Esophagus (tissue), 2 donors: ENCODE results near the gene CARS2. TPM values are rescaled to one million over a fixed set of nuclear protein-coding genes. Genes with fewer than 3 reads are reported as not detected.

Experiments
- H3K27ac ChIP-seq, 2 donors: one replicate each; pipeline ENCODE4 v1.5.1; 2013; ENCODE audit warnings: low read depth in 2 of 2, mild to moderate bottlenecking in 2 of 2, inconsistent platforms in 1 of 2, low read length in 1 of 2, moderate library complexity in 1 of 2
- H3K27me3 ChIP-seq, 2 donors: one replicate each; pipeline ENCODE4 v1.6.1; 2013; ENCODE audit warnings: low read length in 2 of 2, control low read depth in 1 of 2, mild to moderate bottlenecking in 1 of 2; ENCODE audit not compliant: insufficient read depth in 2 of 2, control insufficient read depth in 1 of 2
- H3K36me3 ChIP-seq, 2 donors: one replicate each; pipeline ENCODE4 v1.6.1; 2013; ENCODE audit warnings: low read length in 1 of 2; ENCODE audit not compliant: control insufficient read depth in 2 of 2, insufficient read depth in 2 of 2
- H3K4me1 ChIP-seq, 2 donors: one replicate each; pipeline ENCODE4 v1.6.1; 2013; ENCODE audit warnings: low read length in 1 of 2; ENCODE audit not compliant: control insufficient read depth in 2 of 2, insufficient read depth in 2 of 2
- H3K4me3 ChIP-seq, 2 donors: one replicate each; pipeline ENCODE4 v1.5.1; 2013; ENCODE audit warnings: low read length in 2 of 2, mild to moderate bottlenecking in 2 of 2, low read depth in 1 of 2, moderate library complexity in 1 of 2
- H3K9me3 ChIP-seq, 2 donors: one replicate each; pipeline ENCODE4 v1.6.1; 2013; ENCODE audit warnings: mild to moderate bottlenecking in 2 of 2, low read depth in 1 of 2, low read length in 1 of 2, moderate library complexity in 1 of 2; ENCODE audit not compliant: control insufficient read depth in 2 of 2, insufficient read depth in 1 of 2
- WGBS, 2 donors: extraction: QIAGEN DNeasy Blood & Tissue Kit; methylation state at CpG; one replicate each; pipeline ENCODE4 v1.1.7; 2013; 5-methylcytosine and 5-hydroxymethylcytosine counted together
- polyA plus RNA-seq, 2 donors: library from polyadenylated mRNA; stranded (reverse); fragments of 200-250 nt; gene quantifications; one replicate each; pipeline ENCODE4 v1.2.3, GENCODE V29; 2013
- donor health status: healthy with polysubstance abuse.
- donor health status: Bipolar disorder and iron deficiency.

Gene CARS2
- polyA plus RNA-seq, 2 donors: 42.9 to 75.1 TPM

GRCh38 chr13:110643324-110643723 is 62.6 kb downstream of the CARS2 start:
- Histone ChIP-seq H3K27ac (no peak overlapping the region), H3K27me3 (no peaks in the 10 kb centered on the region), H3K36me3 (peaks cover 10 to 44% of the 10 kb centered on the region in 2 donors), H3K4me1 (no peaks in the 10 kb centered on the region), H3K4me3 (no peak overlapping the region), H3K9me3 (no peaks in the 10 kb centered on the region)
- WGBS, 2 donors: 76 to 81% methylated on average over 11 of the region's 11 CpGs

GRCh38 chr13:110642291-110642981 is 63.5 kb downstream of the CARS2 start:
- Histone ChIP-seq H3K27me3 (no peaks in the 10 kb centered on the region), H3K4me3 (no peak overlapping the region), H3K36me3 (peaks cover 12 to 51% of the 10 kb centered on the region in 2 donors), H3K4me1 (no peaks in the 10 kb centered on the region), H3K9me3 (no peaks in the 10 kb centered on the region), H3K27ac (no peak overlapping the region)
- 88 to 89% methylated on average over 40 of the region's 40 CpGs for WGBS, 2 donors

GRCh38 chr13:110641055-110642015 is 64.6 kb downstream of the CARS2 start:
- H3K27me3 ChIP-seq: no peaks in the 10 kb centered on the region
- 73 to 78% methylated on average over 29 of the region's 29 CpGs for WGBS, 2 donors
- H3K27ac ChIP-seq: peak overlapping the region in 1 of 2 donors; percentile 23

GRCh38 chr13:110640591-110641029 is 65.3 kb downstream of the CARS2 start:
- Histone ChIP-seq H3K9me3 (peaks cover 0 to 3% of the 10 kb centered on the region in 2 donors), H3K4me3 (no peak overlapping the region), H3K27me3 (no peaks in the 10 kb centered on the region), H3K27ac (peak overlapping the region in 1 of 2 donors; percentile 29), H3K4me1 (peaks cover 0 to 9% of the 10 kb centered on the region in 2 donors), H3K36me3 (peaks cover 25 to 65% of the 10 kb centered on the region in 2 donors)
- 60 to 67% methylated on average over 13 of the region's 13 CpGs for WGBS, 2 donors

More at GRCh38 chr13:110641055-110642015, 64.6 kb downstream of the CARS2 start:
- H3K9me3 ChIP-seq: no peaks in the 10 kb centered on the region
- peaks cover 18 to 58% of the 10 kb centered on the region in 2 donors for H3K36me3 ChIP-seq
- peaks cover 0 to 4% of the 10 kb centered on the region in 2 donors for H3K4me1 ChIP-seq
- no peak overlapping the region for H3K4me3 ChIP-seq

- WGBS, 2 donors: 82 to 83% methylated on average over 5 of the region's 5 CpGs
- H3K4me3 ChIP-seq: no peak overlapping the region
- peaks cover 28 to 72% of the 10 kb centered on the region in 2 donors for H3K36me3 ChIP-seq
- no peaks in the 10 kb centered on the region for H3K27me3 ChIP-seq
- peaks cover 0 to 9% of the 10 kb centered on the region in 2 donors for H3K4me1 ChIP-seq
- no peak overlapping the region for H3K27ac ChIP-seq
- H3K9me3 ChIP-seq: peaks cover 0 to 3% of the 10 kb centered on the region in 2 donors
Observed at GRCh38 chr13:110639935-110640334, 66.0 kb downstream of the CARS2 start.

GRCh38 chr13:110638814-110639806 is 66.8 kb downstream of the CARS2 start:
- peaks cover 0 to 3% of the 10 kb centered on the region in 2 donors for H3K9me3 ChIP-seq
- H3K4me3 ChIP-seq: no peak overlapping the region
- H3K36me3 ChIP-seq: peaks cover 28 to 78% of the 10 kb centered on the region in 2 donors
- H3K4me1 ChIP-seq: peaks cover 0 to 9% of the 10 kb centered on the region in 2 donors
- H3K27ac ChIP-seq: no peak overlapping the region
- WGBS, 2 donors: 90 to 91% methylated on average over 39 of the region's 39 CpGs
- no peaks in the 10 kb centered on the region for H3K27me3 ChIP-seq

- Histone ChIP-seq H3K9me3 (peaks cover 0 to 3% of the 10 kb centered on the region in 2 donors), H3K27ac (no peak overlapping the region), H3K27me3 (no peaks in the 10 kb centered on the region), H3K36me3 (peaks cover 28 to 75% of the 10 kb centered on the region in 2 donors), H3K4me3 (no peak overlapping the region), H3K4me1 (peaks cover 0 to 9% of the 10 kb centered on the region in 2 donors)
- WGBS, 2 donors: 89 to 90% methylated on average over 23 of the region's 23 CpGs
Observed at GRCh38 chr13:110638257-110638656, 67.7 kb downstream of the CARS2 start.

- Histone ChIP-seq H3K36me3 (peaks cover 28 to 74% of the 10 kb centered on the region in 2 donors), H3K4me3 (no peak overlapping the region), H3K27me3 (no peaks in the 10 kb centered on the region), H3K4me1 (peaks cover 0 to 9% of the 10 kb centered on the region in 2 donors), H3K9me3 (peaks cover 0 to 3% of the 10 kb centered on the region in 2 donors), H3K27ac (no peak overlapping the region)
- 73 to 77% methylated on average over 6 of the region's 6 CpGs for WGBS, 2 donors
Observed at GRCh38 chr13:110637747-110638146, 68.2 kb downstream of the CARS2 start.
